Glomerular visceral epithelial cell (primary cell): ENCODE data around the gene GART.
"Not testable (repeated sequence)": the region's sequence is repeated elsewhere in the genome, so short reads cannot be mapped to it uniquely, and the experiment has no call there.

Experiments used
- DNase-seq: peaks from one replicate; pipeline ENCODE4 v3.0.0-alpha.2; 2016; ENCODE audit errors: extremely low spot score

GART gene

GRCh38 chr21:33512481-33512880, 29.4 kb downstream of the GART start:
- DNase-seq, result no peak

DNA sequence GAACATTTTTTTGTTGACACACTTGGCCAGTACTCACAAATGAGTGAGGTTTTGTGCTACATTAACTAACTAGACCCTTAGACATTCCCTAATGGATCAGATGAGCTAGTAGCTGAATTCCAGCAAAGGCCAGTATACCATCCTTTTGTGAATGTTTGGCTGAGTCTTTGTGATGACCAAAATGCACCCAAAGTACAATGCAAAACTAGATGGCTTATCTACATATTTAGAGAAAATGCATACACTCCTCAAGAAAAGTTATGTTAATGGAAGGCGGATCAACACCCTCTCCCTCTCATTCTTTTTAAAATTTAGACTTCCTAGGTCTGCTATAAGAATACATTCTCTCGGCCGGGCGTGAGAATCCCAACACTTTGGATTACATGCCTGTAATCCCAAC, 30.3 kb downstream of the GART start:
- no peak for DNase-seq

DNA sequence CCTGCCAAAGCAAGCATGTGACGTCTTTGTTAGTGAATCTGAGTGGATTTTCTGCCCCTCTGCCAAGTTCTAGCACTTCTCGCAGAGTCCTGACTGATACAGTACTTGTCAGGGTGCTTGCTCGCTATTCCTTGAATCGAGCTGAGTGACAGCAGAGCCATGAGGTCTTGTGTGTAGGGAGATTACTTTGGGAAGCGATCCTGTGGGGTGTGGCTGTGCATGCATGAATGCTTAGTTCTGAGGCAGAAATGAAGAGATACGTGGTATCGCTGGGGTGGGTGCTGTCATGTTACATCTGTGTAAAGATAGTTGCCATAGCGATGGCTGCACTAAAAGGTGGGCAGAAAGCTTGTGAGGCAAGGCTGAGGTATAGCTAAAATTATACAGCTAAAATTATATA, 31.1 kb downstream of the GART start:
- no peak for DNase-seq

GRCh38 chr21:33507003-33507402, 34.9 kb downstream of the GART start:
- not testable (repeated sequence) for DNase-seq

GRCh38 chr21:33505833-33506232, 36.1 kb downstream of the GART start:
- DNase-seq, result no peak

DNA sequence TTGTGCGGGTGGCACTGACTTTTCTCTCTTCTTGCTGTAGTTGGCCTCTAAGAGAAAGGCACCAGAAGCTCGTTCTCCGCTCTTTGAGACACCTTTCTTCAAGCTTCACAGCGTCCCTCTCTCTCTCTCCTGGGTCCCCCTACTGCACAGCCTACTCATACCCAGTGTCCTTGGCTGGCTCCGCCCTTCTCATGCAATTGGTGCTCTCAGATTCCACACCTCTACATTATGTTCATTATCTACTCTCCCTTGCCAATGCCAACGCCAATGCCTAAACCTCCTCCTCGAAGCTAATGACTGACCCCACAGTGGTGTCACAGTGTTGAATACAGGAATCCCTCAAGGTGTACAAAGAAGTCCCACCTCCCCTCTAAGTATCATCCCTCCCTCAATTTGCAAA, 45.6 kb downstream of the GART start:
- no peak for DNase-seq

GRCh38 chr21:33495743-33496142, 46.2 kb downstream of the GART start:
- no peak for DNase-seq

DNA sequence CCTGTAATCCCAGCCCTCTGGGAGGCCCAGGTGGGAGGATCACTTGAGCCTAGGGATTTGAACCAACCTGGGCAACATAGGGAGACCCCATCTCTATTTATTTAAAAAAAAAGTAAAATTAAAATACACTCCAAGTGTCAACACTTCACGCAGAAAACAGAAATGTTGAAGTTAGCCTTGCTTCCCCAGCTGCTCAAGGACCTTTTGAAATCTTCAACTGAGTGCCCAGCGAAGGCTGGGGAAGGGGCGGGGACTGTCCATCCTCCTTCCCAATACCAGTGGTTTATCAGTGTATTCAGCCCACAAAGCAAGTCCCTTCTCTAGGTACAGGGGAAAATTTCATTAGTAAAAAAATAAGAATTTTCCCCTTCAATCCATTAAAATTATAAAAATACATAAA, 48.2 kb downstream of the GART start:
- DNase-seq, result no peak

- no peak for DNase-seq
Measured at GRCh38 chr21:33492571-33492970, 49.3 kb downstream of the GART start.

DNA sequence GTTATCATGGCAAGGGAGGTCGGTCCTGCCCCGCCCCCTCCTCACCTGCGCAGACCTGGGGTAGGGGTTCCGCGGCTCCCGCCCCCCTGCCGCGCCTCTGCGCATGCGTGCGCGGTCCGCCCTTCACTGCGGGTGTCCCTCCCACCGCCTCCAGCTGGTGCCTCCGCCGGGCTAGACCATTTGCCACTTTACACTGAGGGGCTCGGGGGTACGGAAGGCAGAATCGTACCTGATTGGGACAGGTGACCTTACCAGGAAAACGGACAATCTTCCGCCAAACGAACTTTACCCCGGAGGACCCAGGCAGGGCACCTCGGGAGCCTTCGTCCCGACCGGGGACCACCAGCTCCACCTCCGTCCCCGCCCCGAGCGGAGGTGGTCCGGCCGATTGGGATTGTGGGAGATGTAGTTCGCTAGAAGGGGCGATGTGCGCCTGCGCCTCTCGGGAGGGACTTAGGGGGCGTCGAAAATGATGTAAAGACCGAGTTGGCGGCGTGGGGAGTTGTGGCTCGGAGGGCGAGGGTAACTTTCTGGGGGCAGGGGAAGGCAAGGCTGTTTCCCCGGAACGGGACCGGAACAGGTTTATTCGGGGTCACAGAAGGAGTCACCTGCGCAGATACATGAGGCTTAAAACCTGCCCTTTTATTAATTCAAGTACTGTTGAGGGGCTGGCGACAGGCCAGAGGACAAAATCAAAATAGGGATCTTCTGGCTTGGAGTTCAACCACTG, 50.4 kb downstream of the GART start, which contains the start of gene DNAJC28:
Gene DNAJC28, minus strand, starts transcription at position 344 of the 730 bp plus-strand sequence. CDS start 2,323 bp downstream, outside the sequence.
- DNase-seq, result peak; percentile 95

GRCh38 chr21:33490991-33491372, 50.9 kb downstream of the GART start:
- no peak for DNase-seq

GRCh38 chr21:33488936-33489335, 53.0 kb downstream of the GART start:
- no peak for DNase-seq

DNA sequence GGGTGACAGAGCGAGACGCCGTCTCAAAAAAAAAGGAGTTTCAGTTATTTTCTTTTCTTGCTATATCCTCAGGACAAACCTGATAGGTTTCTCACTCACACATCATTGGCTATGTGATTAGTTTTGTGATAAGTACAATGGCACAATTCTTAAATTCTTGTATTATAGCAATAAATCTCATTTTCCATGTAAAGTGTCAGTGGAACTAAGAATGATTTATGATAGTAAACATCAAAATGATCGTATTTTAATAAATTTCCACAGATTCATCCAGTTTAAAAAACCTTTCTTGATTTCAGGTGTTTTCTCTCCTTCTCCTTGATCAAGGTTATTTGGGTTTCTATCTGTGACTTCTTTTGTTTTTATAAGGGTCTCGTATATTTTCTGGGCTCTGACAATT, 53.9 kb downstream of the GART start:
- DNase-seq, result no peak

GRCh38 chr21:33481314-33481943, 60.5 kb downstream of the GART start:
- peak; percentile 18 for DNase-seq

GRCh38 chr21:33480481-33481103, 61.3 kb downstream of the GART start:
- DNase-seq, result no peak

DNA sequence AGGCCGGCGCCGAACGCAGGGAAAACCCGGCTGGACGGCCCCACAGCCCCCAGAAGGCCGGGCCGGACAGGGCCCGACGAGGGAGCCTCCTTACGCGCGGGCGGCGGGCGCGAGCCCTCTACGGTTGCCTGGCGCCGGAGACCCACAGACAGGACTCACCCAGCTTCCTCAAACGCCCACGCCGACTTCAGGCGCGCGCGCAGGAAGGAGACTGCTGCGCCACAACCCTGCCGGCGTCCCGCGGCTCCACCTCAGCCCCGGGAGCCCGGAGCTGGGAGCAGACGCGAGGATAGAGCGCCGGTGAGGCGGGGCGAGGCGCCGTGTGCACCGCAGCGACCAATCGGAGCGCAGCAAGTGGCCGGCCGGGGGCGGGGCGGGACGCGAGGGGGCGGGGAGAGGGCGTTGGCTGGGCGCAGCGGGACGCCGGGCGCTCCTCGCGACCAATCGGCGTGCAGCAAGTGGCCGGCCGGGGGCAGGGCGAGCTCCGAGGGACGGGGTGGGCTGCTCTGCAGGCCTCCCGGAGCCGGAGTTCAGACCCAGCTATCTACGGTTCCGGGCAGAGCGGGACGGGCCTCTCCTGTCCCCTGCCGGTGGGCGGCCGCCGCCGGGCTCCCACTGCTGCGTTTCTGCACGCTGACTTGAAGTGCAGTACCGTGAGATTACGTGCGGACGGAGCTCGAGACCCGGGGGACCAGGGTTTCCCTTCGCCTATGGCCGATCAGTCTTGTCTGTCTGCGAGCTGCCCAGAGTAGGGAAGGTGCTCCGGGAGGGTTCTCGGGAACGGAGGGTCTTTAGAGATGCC, 62.0 kb downstream of the GART start, which contains the start of gene TMEM50B:
Gene TMEM50B, minus strand, starts transcription at position 296 of the 802 bp plus-strand sequence. CDS start 11,089 bp downstream, outside the sequence.
- peak; percentile 97 for DNase-seq

- DNase-seq, result peak; percentile 34
Measured at GRCh38 chr21:33478935-33479678, 62.8 kb downstream of the GART start.

GRCh38 chr21:33478182-33478581, 63.7 kb downstream of the GART start:
- DNase-seq, result no peak

DNA sequence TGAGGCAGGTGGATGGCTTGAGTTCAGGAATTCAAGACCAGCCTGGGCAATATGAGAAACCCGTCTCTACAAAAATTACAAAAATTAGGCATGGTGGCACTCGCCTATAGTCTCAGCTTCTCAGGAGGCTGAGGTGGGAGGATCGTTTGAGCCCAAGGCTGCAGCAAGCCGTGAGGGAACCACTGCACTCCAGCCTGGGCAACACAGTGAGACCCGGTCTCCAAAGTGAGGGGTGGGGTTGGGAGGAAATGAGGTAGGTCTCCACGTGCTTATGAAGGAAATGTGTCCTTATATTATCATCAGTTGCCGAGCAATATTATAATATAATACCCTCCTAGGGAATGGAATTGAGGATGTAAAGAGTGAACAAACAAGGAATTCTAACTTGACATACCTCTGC, 64.9 kb downstream of the GART start:
- no peak for DNase-seq

GRCh38 chr21:33473344-33473743, 68.6 kb downstream of the GART start:
- DNase-seq, result no peak

DNA sequence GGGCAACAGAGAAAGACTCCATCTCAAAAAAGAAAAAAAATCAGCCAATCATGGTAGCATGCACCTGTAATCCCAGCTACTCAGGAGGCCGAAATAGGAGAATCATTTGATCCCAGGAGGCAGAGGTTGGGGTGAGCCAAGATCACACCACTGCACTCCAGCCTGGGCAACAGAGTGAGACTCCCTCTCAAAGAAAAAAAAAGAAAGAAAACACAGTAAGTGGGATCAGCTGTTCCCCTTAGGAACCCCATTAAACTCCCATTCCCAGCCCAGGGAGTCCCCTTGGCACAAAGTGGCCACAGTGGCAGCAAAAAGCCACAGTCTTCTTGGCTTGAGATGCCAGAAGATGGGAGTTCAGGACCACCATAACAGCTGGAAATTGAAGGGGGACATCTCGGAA, 71.2 kb downstream of the GART start:
- DNase-seq, result no peak
